Measurements from ENCODE around the gene ARF5.
A peak's percentile ranks its signal among the peaks of the same experiment; 100 is the strongest.
"Not testable (repeated sequence)": the region's sequence is repeated elsewhere in the genome, so short reads cannot be mapped to it uniquely, and the experiment has no call there.

Gene ARF5

GRCh38 chr7:127556404-127556803 is 31.8 kb upstream of the ARF5 start:
- in situ Hi-C loops (cut with HindIII; ENCODE audit: low sequenced_read_pairs): no loop called here
- no peak for TF ChIP-seq CTCF (IDR thresholded peaks at IDR 0.05; ENCODE audit: low read depth, low read length)
- no peak overlapping the region for H3K4me3 ChIP-seq (ENCODE audit: low read depth, low read length)
- no peak for DNase-seq (ENCODE audit: low read depth, low spot score)

- no peak for TF ChIP-seq CTCF (IDR thresholded peaks at IDR 0.05; ENCODE audit: low read depth, low read length)
- DNase-seq (ENCODE audit: low read depth, low spot score): no peak
- in situ Hi-C loops (cut with HindIII; ENCODE audit: low sequenced_read_pairs): no loop called here
- H3K4me3 ChIP-seq (ENCODE audit: low read depth, low read length): no peak overlapping the region
Measured at GRCh38 chr7:127557803-127558202, 30.4 kb upstream of the ARF5 start.

GRCh38 chr7:127566242-127566641 is 22.0 kb upstream of the ARF5 start:
- no peak for TF ChIP-seq CTCF (IDR thresholded peaks at IDR 0.05; ENCODE audit: low read depth, low read length)
- no peak for DNase-seq (ENCODE audit: low read depth, low spot score)
- in situ Hi-C loops (cut with HindIII; ENCODE audit: low sequenced_read_pairs): no loop called here

GRCh38 chr7:127568034-127568433 is 20.2 kb upstream of the ARF5 start:
- in situ Hi-C loops (cut with HindIII; ENCODE audit: low sequenced_read_pairs); DNase-seq (ENCODE audit: low read depth, low spot score); H3K4me3 ChIP-seq (ENCODE audit: low read depth, low read length): not testable (repeated sequence)

More at GRCh38 chr7:127566242-127566641, 22.0 kb upstream of the ARF5 start:
- no peak overlapping the region for H3K4me3 ChIP-seq (ENCODE audit: low read depth, low read length)

GRCh38 chr7:127571741-127572505 is 16.3 kb upstream of the ARF5 start:
- peak; percentile 12 for DNase-seq (ENCODE audit: low read depth, low spot score)
- no peak overlapping the region for H3K4me3 ChIP-seq (ENCODE audit: low read depth, low read length)
- no peak for TF ChIP-seq CTCF (IDR thresholded peaks at IDR 0.05; ENCODE audit: low read depth, low read length)
- in situ Hi-C loops (cut with HindIII; ENCODE audit: low sequenced_read_pairs): no loop called here

- peak; percentile 22 for DNase-seq (ENCODE audit: low read depth, low spot score)
- no peak overlapping the region for H3K4me3 ChIP-seq (ENCODE audit: low read depth, low read length)
- in situ Hi-C loops (cut with HindIII; ENCODE audit: low sequenced_read_pairs): no loop called here
- TF ChIP-seq CTCF (IDR thresholded peaks at IDR 0.05; ENCODE audit: low read depth, low read length): peak; percentile 28
Measured at GRCh38 chr7:127578036-127578684, 10.1 kb upstream of the ARF5 start.

GRCh38 chr7:127578711-127579275 is 9.4 kb upstream of the ARF5 start:
- H3K4me3 ChIP-seq (ENCODE audit: low read depth, low read length): no peak overlapping the region
- DNase-seq (ENCODE audit: low read depth, low spot score): no peak
- in situ Hi-C loops (cut with HindIII; ENCODE audit: low sequenced_read_pairs): no loop called here
- no peak for TF ChIP-seq CTCF (IDR thresholded peaks at IDR 0.05; ENCODE audit: low read depth, low read length)
